WTC11 (cell line): ENCODE results near the gene KIAA1328.

Experiments used
- CREB1 ChIP-seq: sonication (generic); formaldehyde crosslinking; IDR thresholded peaks from 2 replicates; pipeline ENCODE4 v1.8.0; 2023; ENCODE audit warnings: mild to moderate bottlenecking, missing genetic modification reagents
- KAT7 ChIP-seq: sonication (generic); formaldehyde crosslinking; IDR thresholded peaks from 2 replicates; pipeline ENCODE4 v1.8.1; 2023; ENCODE audit warnings: missing genetic modification reagents, mild to moderate bottlenecking, borderline replicate concordance
- MYBL2 ChIP-seq: sonication (generic); formaldehyde crosslinking; IDR thresholded peaks from 2 replicates; pipeline ENCODE4 v1.8.1; 2023; ENCODE audit warnings: mild to moderate bottlenecking, moderate library complexity, missing genetic modification reagents
- TF ChIP-seq, protein P1 (sequence below): fragments of 200-600 bp; IDR thresholded peaks from 2 replicates; pipeline ENCODE4 v1.8.0; 2022; ENCODE audit warnings: antibody characterized with exemption
- TF ChIP-seq, protein P2 (sequence below): sonication (generic); formaldehyde crosslinking; IDR thresholded peaks from 2 replicates; pipeline ENCODE4 v1.8.1; 2023; ENCODE audit warnings: mild to moderate bottlenecking, missing genetic modification reagents, moderate library complexity

DNA sequence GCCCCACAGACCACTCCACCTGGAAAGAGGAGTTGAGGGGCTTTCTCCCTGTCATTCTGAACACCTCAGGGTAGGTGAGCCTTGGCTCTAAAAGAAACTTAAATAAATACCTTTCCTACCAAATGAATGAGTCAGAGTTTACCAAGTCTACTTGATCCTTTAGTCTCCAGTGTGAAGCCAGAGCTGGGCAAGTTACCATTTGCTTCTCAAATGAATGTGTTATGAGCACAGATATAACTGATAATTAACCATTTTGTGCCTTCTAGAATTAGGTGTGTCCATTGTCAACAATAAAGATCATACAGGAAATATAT lies 347.7 kb downstream of the KIAA1328 start:
- no peak for TF ChIP-seq CREB1 (CRISPR knock-in tag)
- TF ChIP-seq MYBL2 (CRISPR knock-in tag): no peak
- TF ChIP-seq, protein P1, sequence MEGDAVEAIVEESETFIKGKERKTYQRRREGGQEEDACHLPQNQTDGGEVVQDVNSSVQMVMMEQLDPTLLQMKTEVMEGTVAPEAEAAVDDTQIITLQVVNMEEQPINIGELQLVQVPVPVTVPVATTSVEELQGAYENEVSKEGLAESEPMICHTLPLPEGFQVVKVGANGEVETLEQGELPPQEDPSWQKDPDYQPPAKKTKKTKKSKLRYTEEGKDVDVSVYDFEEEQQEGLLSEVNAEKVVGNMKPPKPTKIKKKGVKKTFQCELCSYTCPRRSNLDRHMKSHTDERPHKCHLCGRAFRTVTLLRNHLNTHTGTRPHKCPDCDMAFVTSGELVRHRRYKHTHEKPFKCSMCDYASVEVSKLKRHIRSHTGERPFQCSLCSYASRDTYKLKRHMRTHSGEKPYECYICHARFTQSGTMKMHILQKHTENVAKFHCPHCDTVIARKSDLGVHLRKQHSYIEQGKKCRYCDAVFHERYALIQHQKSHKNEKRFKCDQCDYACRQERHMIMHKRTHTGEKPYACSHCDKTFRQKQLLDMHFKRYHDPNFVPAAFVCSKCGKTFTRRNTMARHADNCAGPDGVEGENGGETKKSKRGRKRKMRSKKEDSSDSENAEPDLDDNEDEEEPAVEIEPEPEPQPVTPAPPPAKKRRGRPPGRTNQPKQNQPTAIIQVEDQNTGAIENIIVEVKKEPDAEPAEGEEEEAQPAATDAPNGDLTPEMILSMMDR: no peak
- TF ChIP-seq KAT7 (CRISPR knock-in tag): no peak
- TF ChIP-seq, protein P2, sequence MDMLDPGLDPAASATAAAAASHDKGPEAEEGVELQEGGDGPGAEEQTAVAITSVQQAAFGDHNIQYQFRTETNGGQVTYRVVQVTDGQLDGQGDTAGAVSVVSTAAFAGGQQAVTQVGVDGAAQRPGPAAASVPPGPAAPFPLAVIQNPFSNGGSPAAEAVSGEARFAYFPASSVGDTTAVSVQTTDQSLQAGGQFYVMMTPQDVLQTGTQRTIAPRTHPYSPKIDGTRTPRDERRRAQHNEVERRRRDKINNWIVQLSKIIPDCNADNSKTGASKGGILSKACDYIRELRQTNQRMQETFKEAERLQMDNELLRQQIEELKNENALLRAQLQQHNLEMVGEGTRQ: no peak
